Omental fat pad (tissue), 4 donors: ENCODE data around the gene PRR13. TPM values are rescaled to one million over a fixed set of nuclear protein-coding genes. Genes with fewer than 3 reads are reported as not detected.
"Not testable (repeated sequence)": the region's sequence is repeated elsewhere in the genome, so short reads cannot be mapped to it uniquely, and the experiment has no call there.

ENCODE experiments used
- ATAC-seq: fragments of 150-250 bp; one replicate; pipeline ENCODE4 v1.9.1; 2016; ENCODE audit warnings: mild to moderate bottlenecking, moderate library complexity; ENCODE audit not compliant: low FRiP score
- DNase-seq: peaks from one replicate; pipeline ENCODE4 v3.0.0-alpha.2; 2019; ENCODE audit warnings: low spot score
- CTCF ChIP-seq, 3 donors: fragments of 450-650 bp; IDR thresholded peaks; one replicate each; pipeline ENCODE4 v1.5.1; 2016 to 2017; ENCODE audit warnings: antibody characterized with exemption in 3 of 3, mild to moderate bottlenecking in 3 of 3, moderate library complexity in 2 of 3
- total RNA-seq, 4 donors: library from RNA; depleted of rRNA; stranded (reverse); fragments of >200 nt; gene quantifications; one replicate each; pipeline ENCODE4 v1.1.0, GENCODE V29; 2016

PRR13 gene
- total RNA-seq, 4 donors from 2014 or later = 42.9 to 72.6 (median 60.4) TPM

- DNase-seq = no peak
- no peak for TF ChIP-seq CTCF (IDR thresholded peaks at IDR 0.05)
- ATAC-seq = no peak
Measured at GRCh38 chr12:53418221-53418620, 23.3 kb upstream of the PRR13 start.

- no peak for TF ChIP-seq CTCF (IDR thresholded peaks at IDR 0.05)
- ATAC-seq (no peak), DNase-seq (no peak)
Measured at GRCh38 chr12:53419756-53420155, 21.8 kb upstream of the PRR13 start.

GRCh38 chr12:53422247-53422646 is 19.3 kb upstream of the PRR13 start:
- ATAC-seq, DNase-seq: not testable (repeated sequence)

- no peak for TF ChIP-seq CTCF (IDR thresholded peaks at IDR 0.05)
- no peak for ATAC-seq
- DNase-seq = no peak
Measured at GRCh38 chr12:53423597-53423996, 17.9 kb upstream of the PRR13 start, which contains the start of gene AMHR2. Gene AMHR2 (plus strand): TSS chr12:53423855. CDS start chr12:53423935, 80 bp downstream.

GRCh38 chr12:53424626-53425514 is 16.7 kb upstream of the PRR13 start:
- no peak for ATAC-seq
- TF ChIP-seq CTCF (IDR thresholded peaks at IDR 0.05) = no peak
- no peak for DNase-seq

GRCh38 chr12:53425515-53426150 is 15.9 kb upstream of the PRR13 start:
- ATAC-seq = no peak
- DNase-seq = no peak
- no peak for TF ChIP-seq CTCF (IDR thresholded peaks at IDR 0.05)

GRCh38 chr12:53427905-53428594 is 13.5 kb upstream of the PRR13 start:
- no peak for TF ChIP-seq CTCF (IDR thresholded peaks at IDR 0.05)

More at GRCh38 chr12:53427905-53428594, 13.5 kb upstream of the PRR13 start:
- peak; percentile 90 for ATAC-seq
- no peak for DNase-seq
